NCI-H1930 (cell line): Measurements from ENCODE around the gene ADARB2.

ENCODE experiments used
- DNase-seq, 2 experiments: peaks; one replicate each; lab custom pipeline; 2025; lab: John Stamatoyannopoulos, UW

The ADARB2 gene

GRCh38 chr10:1153805-1154351, 583.4 kb downstream of the ADARB2 start:
- no peak for DNase-seq

GRCh38 chr10:1153251-1153763, 584.0 kb downstream of the ADARB2 start:
- DNase-seq, result no peak

GRCh38 chr10:1152386-1153250, 584.7 kb downstream of the ADARB2 start:
- DNase-seq, result no peak

- no peak for DNase-seq
These were observed 586.0 kb downstream of the ADARB2 start for GRCh38 chr10:1151076-1152033.

GRCh38 chr10:1150638-1150955, 586.7 kb downstream of the ADARB2 start:
- DNase-seq, result no peak

- no peak for DNase-seq
These were observed 587.3 kb downstream of the ADARB2 start for GRCh38 chr10:1149793-1150637.

- DNase-seq, result no peak
These were observed 588.3 kb downstream of the ADARB2 start for GRCh38 chr10:1148855-1149605.

- DNase-seq, result no peak
These were observed 589.5 kb downstream of the ADARB2 start for GRCh38 chr10:1147810-1148209.

GRCh38 chr10:1142596-1142995, 594.7 kb downstream of the ADARB2 start:
- DNase-seq, result no peak

GRCh38 chr10:1141701-1142100, 595.6 kb downstream of the ADARB2 start:
- DNase-seq, result no peak

- DNase-seq, result no peak
These were observed 596.1 kb downstream of the ADARB2 start for GRCh38 chr10:1141261-1141660.

- DNase-seq, result no peak
These were observed 598.8 kb downstream of the ADARB2 start for GRCh38 chr10:1138529-1138928.

GRCh38 chr10:1137499-1138163, 599.7 kb downstream of the ADARB2 start:
- no peak for DNase-seq

GRCh38 chr10:1136268-1136667, 601.1 kb downstream of the ADARB2 start:
- no peak for DNase-seq

- DNase-seq, result no peak
These were observed 603.2 kb downstream of the ADARB2 start for GRCh38 chr10:1134156-1134555.

- DNase-seq, result no peak
These were observed 603.8 kb downstream of the ADARB2 start for GRCh38 chr10:1133495-1134045.

GRCh38 chr10:1132584-1132983, 604.7 kb downstream of the ADARB2 start:
- DNase-seq, result no peak

- no peak for DNase-seq
These were observed 606.1 kb downstream of the ADARB2 start for GRCh38 chr10:1130995-1131790.

GRCh38 chr10:1130226-1130625, 607.1 kb downstream of the ADARB2 start:
- DNase-seq, result no peak
